GM23338 (cell line): ENCODE data around the gene HNF4A. TPM values are rescaled to one million over a fixed set of nuclear protein-coding genes. Genes with fewer than 3 reads are reported as not detected.

Experiments
- ATAC-seq: fragments of 200-7000 bp; cut with Tn5 transposase; 3 replicates; pipeline ENCODE4 v1.9.1; 2020
- DNase-seq: peaks from one replicate; pipeline ENCODE4 v3.0.0-alpha.2; 2015; ENCODE audit warnings: low spot score
- H2AFZ ChIP-seq: fragments of 200-600 bp; sonication (generic); 2 replicates; pipeline ENCODE4 v1.8.0; 2016; ENCODE audit warnings: antibody characterized with exemption, mild to moderate bottlenecking, moderate library complexity
- H3F3A ChIP-seq: fragments of 200-600 bp; sonication (generic); replicated peaks from 2 replicates; pipeline ENCODE4 v1.8.0; 2017; ENCODE audit warnings: antibody characterized with exemption, mixed run types, low read depth
- H3K27ac ChIP-seq: fragments of 200-600 bp; sonication (generic); 2 replicates; pipeline ENCODE4 v1.6.1; 2016; ENCODE audit warnings: low read depth
- H3K27me3 ChIP-seq: fragments of 200-600 bp; sonication (generic); 2 replicates; pipeline ENCODE4 v1.8.0; 2016; ENCODE audit warnings: mild to moderate bottlenecking, mixed run types, moderate library complexity; ENCODE audit not compliant: insufficient read depth
- H3K36me3 ChIP-seq: fragments of 200-600 bp; sonication (generic); 2 replicates; pipeline ENCODE4 v1.8.0; 2016; ENCODE audit warnings: mild to moderate bottlenecking; ENCODE audit not compliant: insufficient read depth
- H3K4me1 ChIP-seq: fragments of 200-600 bp; sonication (generic); 2 replicates; pipeline ENCODE4 v1.8.0; 2016; ENCODE audit warnings: mild to moderate bottlenecking, moderate library complexity; ENCODE audit not compliant: insufficient read depth
- H3K4me2 ChIP-seq: fragments of 200-600 bp; sonication (generic); 2 replicates; pipeline ENCODE4 v1.7.1; 2017; ENCODE audit warnings: mixed run types
- H3K4me3 ChIP-seq: fragments of 200-600 bp; sonication (generic); 2 replicates; pipeline ENCODE4 v1.6.1; 2016; ENCODE audit warnings: mixed run types
- H3K79me2 ChIP-seq: fragments of 200-600 bp; sonication (generic); replicated peaks from 2 replicates; pipeline ENCODE4 v1.8.0; 2017; ENCODE audit warnings: mild to moderate bottlenecking; ENCODE audit not compliant: insufficient read depth
- H3K9me2 ChIP-seq: fragments of 200-600 bp; sonication (generic); 2 replicates; pipeline ENCODE4 v1.8.0; 2017; ENCODE audit not compliant: insufficient read depth
- H4K20me1 ChIP-seq: fragments of 200-600 bp; sonication (generic); replicated peaks from 2 replicates; pipeline ENCODE4 v1.8.0; 2017; ENCODE audit warnings: mild to moderate bottlenecking; ENCODE audit not compliant: insufficient read depth
- H3K27ac Mint-ChIP-seq: 2 replicates; pipeline ENCODE4 v1.8.0; 2020; ENCODE audit warnings: inconsistent platforms, mild to moderate bottlenecking, moderate library complexity, mixed read lengths
- H3K27me3 Mint-ChIP-seq: 3 replicates; pipeline ENCODE4 v1.8.0; 2022; ENCODE audit warnings: low read depth, mild to moderate bottlenecking, moderate library complexity, mixed read lengths, inconsistent platforms; ENCODE audit not compliant: insufficient read depth, poor library complexity
- H3K36me3 Mint-ChIP-seq: 3 replicates; pipeline ENCODE4 v1.8.0; 2021; ENCODE audit warnings: low read depth, mild to moderate bottlenecking, inconsistent platforms, moderate library complexity, mixed read lengths
- H3K4me1 Mint-ChIP-seq: 3 replicates; pipeline ENCODE4 v1.8.0; 2020; ENCODE audit warnings: mild to moderate bottlenecking, inconsistent platforms, mixed read lengths
- H3K4me3 Mint-ChIP-seq: 3 replicates; pipeline ENCODE4 v1.8.0; 2021; ENCODE audit warnings: moderate library complexity, mild to moderate bottlenecking, inconsistent platforms, mixed read lengths
- H3K9me3 Mint-ChIP-seq: 3 replicates; pipeline ENCODE4 v1.8.0; 2020; ENCODE audit warnings: moderate library complexity, mild to moderate bottlenecking, inconsistent platforms, mixed read lengths
- CREB1 ChIP-seq: fragments of 250-450 bp; sonication (Bioruptor Pico); IDR thresholded peaks from 2 replicates; pipeline ENCODE4 v1.5.0; 2020; ENCODE audit warnings: low read depth, mild to moderate bottlenecking, moderate library complexity
- CTCF ChIP-seq, 2 experiments: fragments of 200-600 bp in 1 of 2; sonication (generic) in 1 of 2; conservative IDR thresholded peaks; 2 replicates each; pipeline versions ENCODE4 v1.5.1 to v1.6.1; 2016 to 2017; ENCODE audit warnings: antibody characterized with exemption in 2 of 2, low read depth in 2 of 2, mild to moderate bottlenecking in 2 of 2, moderate library complexity in 1 of 2
- ETS1 ChIP-seq: IDR thresholded peaks from 2 replicates; pipeline ENCODE4 v1.6.1; 2016; ENCODE audit warnings: antibody characterized with exemption
- EZH2 ChIP-seq: fragments of 200-600 bp; sonication (generic); IDR thresholded peaks from one replicate; pipeline ENCODE4 v1.8.0; 2017; ENCODE audit warnings: antibody characterized with exemption, mild to moderate bottlenecking, low read depth; ENCODE audit not compliant: unreplicated experiment
- EZH2phosphoT487 ChIP-seq: fragments of 200-600 bp; sonication (generic); IDR thresholded peaks from one replicate; pipeline ENCODE4 v1.8.1; 2018; ENCODE audit warnings: antibody characterized with exemption; ENCODE audit not compliant: unreplicated experiment
- JUNB ChIP-seq: IDR thresholded peaks from one replicate; pipeline ENCODE4 v1.6.1; 2016; ENCODE audit warnings: antibody characterized with exemption; ENCODE audit not compliant: unreplicated experiment
- NANOG ChIP-seq: IDR thresholded peaks from 2 replicates; pipeline ENCODE4 v1.6.1; 2016; ENCODE audit warnings: antibody characterized with exemption, borderline replicate concordance
- POLR2AphosphoS5 ChIP-seq: IDR thresholded peaks from 2 replicates; pipeline ENCODE4 v1.6.1; 2016; ENCODE audit warnings: antibody characterized with exemption, low read depth
- REST ChIP-seq: IDR thresholded peaks from one replicate; pipeline ENCODE4 v1.6.1; 2018; ENCODE audit warnings: antibody characterized with exemption; ENCODE audit not compliant: unreplicated experiment
- STAT1 ChIP-seq: IDR thresholded peaks from one replicate; pipeline ENCODE4 v1.6.1; 2016; ENCODE audit warnings: antibody characterized with exemption; ENCODE audit not compliant: unreplicated experiment
- ZNF114 ChIP-seq: fragments of 250-450 bp; sonication (Bioruptor Pico); IDR thresholded peaks from 2 replicates; pipeline ENCODE4 v1.5.0; 2020; ENCODE audit warnings: mild to moderate bottlenecking, moderate library complexity
- ZNF331 ChIP-seq: fragments of 250-450 bp; sonication (Bioruptor Pico); IDR thresholded peaks from 2 replicates; pipeline ENCODE4 v1.5.0; 2020; ENCODE audit warnings: low read depth, mild to moderate bottlenecking, moderate library complexity
- ZNF462 ChIP-seq: fragments of 250-450 bp; sonication (Bioruptor Pico); IDR thresholded peaks from 2 replicates; pipeline ENCODE4 v1.5.0; 2020; ENCODE audit warnings: mild to moderate bottlenecking, moderate library complexity
- polyA plus RNA-seq: library from polyadenylated mRNA; unstranded; fragments of >200 nt; fragmentation: Nextera tagmentation; extraction: Ambion mirVana; gene quantifications from 2 replicates; pipeline ENCODE4 v1.2.1, GENCODE V29; 2016
- total RNA-seq: library from RNA; depleted of rRNA; stranded (reverse); fragments of >200 nt; shearing (Covaris generic); gene quantifications from 2 replicates; pipeline ENCODE4 v1.2.3, GENCODE V29; 2014

HNF4A gene
- total and polyA plus RNA-seq, 2 experiments from 2014 or later: not detected

- no peak for DNase-seq
- Mint-ChIP-seq H3K27ac (no peak overlapping the region; the same call in 1 of the 2 replicates), H3K4me1 (peaks cover 7% of the 10 kb centered on the region; the same call in 2 of the 3 replicates), H3K9me3 (no peaks in the 10 kb centered on the region), H3K4me3 (no peak overlapping the region), H3K36me3 (no peaks in the 10 kb centered on the region), H3K27me3 (peaks cover 7% of the 10 kb centered on the region)
- H3K79me2 ChIP-seq: no peaks in the 10 kb centered on the region
- H3K27me3 ChIP-seq: no peaks in the 10 kb centered on the region
- H3K4me1 ChIP-seq: no peaks in the 10 kb centered on the region
- TF ChIP-seq POLR2AphosphoS5: no peak
- no peak for TF ChIP-seq ZNF331 (CRISPR knock-in tag)
- no peak for TF ChIP-seq REST
- no peak for TF ChIP-seq STAT1
- TF ChIP-seq EZH2: no peak
- TF ChIP-seq NANOG: no peak
- TF ChIP-seq ZNF462 (CRISPR knock-in tag): no peak
- TF ChIP-seq CREB1 (CRISPR knock-in tag): no peak
- TF ChIP-seq ETS1: no peak
- TF ChIP-seq JUNB: no peak
- no peak for TF ChIP-seq EZH2phosphoT487
- no peak for TF ChIP-seq CTCF (conservative IDR thresholded peaks at IDR 0.05; ENCODE audit: low read depth in 2 of 2)
- no peak for TF ChIP-seq ZNF114
- H2AFZ ChIP-seq: peak overlapping the region; percentile 78
- no peaks in the 10 kb centered on the region for H3K9me2 ChIP-seq
- H3K27ac ChIP-seq: no peak overlapping the region
- no peaks in the 10 kb centered on the region for H3F3A ChIP-seq
- no peaks in the 10 kb centered on the region for H4K20me1 ChIP-seq
- no peaks in the 10 kb centered on the region for H3K36me3 ChIP-seq
- no peak overlapping the region for H3K4me3 ChIP-seq
- peak; percentile 57 for ATAC-seq
- no peak overlapping the region for H3K4me2 ChIP-seq
These were observed 57.1 kb downstream of the HNF4A start for GRCh38 chr20:44412402-44413144.
